ELR (cell line): ENCODE data around the gene SP100.
"Not testable (repeated sequence)": the region's sequence is repeated elsewhere in the genome, so short reads cannot be mapped to it uniquely, and the experiment has no call there.

Experiments used
- DNase-seq: peaks from one replicate; pipeline ENCODE4 v3.0.0-alpha.2; 2015; ENCODE audit warnings: low read depth

Gene SP100

DNA sequence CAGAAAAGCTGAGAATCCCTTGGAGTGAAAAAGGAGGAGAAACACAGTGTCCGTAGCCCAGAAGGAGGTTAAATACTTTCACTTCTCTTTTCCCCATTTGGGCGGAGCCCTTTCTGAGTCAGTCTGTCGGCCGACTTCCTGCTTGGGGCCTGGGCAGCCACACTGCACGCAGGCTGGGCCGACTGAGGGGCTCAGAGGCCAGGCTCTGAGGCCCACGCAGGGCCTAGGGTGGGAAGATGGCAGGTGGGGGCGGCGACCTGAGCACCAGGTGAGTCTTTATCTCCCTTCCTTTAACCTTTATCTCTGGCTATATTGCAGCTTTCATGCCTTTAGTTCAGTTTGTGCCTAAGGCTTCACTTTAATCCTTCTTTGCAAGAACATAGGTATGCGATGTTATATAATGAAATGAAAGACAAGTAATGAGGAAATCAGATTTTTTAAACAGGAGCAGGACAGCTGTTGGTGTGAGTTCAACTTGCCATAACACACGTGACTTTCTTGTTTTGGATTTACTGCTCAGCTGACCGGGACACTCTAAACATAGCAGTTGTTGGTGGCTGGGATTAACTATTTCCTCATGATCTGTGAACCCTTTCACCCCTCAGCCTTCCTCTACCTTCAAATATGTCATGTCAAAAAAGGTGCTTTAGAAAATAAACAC is at the start of gene SP100:
SP100 (plus strand) TSS at position 141 of the 661 bp plus-strand sequence; CDS start at position 237, 96 bp downstream.
- peak; percentile 93 for DNase-seq

GRCh38 chr2:230382108-230382507 is 33.9 kb upstream of the SP100 start:
- DNase-seq, result no peak

- no peak for DNase-seq
Measured at GRCh38 chr2:230383453-230383852, 32.5 kb upstream of the SP100 start.

- no peak for DNase-seq
Measured at GRCh38 chr2:230384986-230385385, 31.0 kb upstream of the SP100 start.

GRCh38 chr2:230394301-230394700 is 21.7 kb upstream of the SP100 start:
- DNase-seq, result no peak

DNA sequence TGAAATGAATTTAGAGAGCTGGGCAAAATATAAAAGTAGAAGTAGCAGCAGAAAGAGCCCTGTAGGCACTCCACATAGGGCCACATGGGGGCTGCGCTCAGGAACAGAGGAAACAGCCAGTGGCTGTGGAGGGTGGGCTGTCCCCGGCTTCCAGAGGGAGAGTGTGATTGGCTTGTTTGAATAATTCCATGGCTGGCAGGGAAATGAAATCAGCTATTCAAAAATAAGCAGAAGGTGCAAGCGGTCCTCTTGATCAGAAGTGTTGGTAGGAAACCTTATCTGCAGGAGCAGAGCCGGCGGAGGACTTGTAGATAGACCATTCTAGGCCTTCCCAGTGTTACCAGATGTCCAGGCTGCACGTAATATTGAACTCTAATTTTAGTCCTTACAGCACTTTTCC is 17.3 kb upstream of the SP100 start:
- DNase-seq, result not testable (repeated sequence)

DNA sequence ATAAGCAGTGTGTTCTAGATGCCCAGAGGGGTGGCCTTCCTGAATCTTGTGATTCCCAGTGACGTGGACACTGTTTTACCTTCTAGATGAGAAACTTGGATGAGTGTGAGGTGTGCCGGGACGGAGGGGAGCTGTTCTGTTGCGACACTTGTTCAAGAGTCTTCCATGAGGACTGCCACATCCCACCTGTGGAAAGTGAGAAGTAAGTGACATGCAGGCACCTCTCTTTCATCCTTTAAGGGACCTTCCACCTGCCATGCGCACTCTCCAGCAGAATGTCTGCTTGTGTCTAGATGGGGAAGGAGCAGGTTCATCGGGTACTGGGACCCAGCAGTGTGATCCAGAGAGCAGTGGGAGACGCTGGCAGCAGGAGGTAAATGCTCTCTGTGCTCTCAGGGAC is 16.0 kb upstream of the SP100 start:
- no peak for DNase-seq

DNA sequence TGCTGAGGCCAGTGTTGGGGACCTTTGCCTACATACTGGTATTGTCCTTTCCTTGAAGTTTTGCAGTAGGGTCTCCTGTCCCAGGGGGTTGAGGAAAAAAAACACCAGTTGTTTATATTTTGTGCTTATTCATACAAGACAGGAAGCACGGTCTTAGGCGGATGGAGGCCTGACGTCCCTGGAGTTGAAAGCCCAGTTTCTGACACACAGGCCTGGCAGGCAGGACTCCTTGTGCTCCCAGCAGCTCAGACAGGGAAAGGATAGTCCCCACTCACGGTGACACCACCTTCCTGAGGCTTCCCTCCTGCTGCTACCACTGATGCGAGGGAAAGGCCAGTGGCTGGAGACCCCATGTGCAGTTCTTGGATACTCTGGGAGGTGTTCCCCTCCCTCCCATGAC is 15.5 kb upstream of the SP100 start:
- DNase-seq, result no peak

DNA sequence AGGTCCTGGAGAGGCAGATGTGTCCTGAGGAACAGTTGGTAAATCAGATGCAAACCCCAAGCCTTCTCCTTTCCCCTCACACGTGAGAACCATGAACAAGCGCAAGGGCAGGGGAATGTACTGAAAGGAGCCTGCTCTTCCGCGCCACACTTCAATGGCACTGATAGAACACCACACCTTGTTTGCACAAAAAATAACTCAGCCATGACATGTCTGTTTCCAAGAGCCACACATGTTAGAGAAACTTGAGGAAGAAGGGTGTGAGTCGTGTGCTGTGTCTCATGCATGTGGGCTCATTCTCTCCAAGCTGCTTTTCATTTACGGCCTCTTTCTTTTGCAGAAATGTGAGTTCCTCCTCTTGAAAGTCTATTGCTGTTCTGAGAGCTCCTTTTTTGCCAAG is 15.0 kb upstream of the SP100 start:
- not testable (repeated sequence) for DNase-seq

GRCh38 chr2:230403746-230404145 is 12.3 kb upstream of the SP100 start:
- DNase-seq, result no peak

GRCh38 chr2:230405824-230406223 is 10.2 kb upstream of the SP100 start:
- no peak for DNase-seq

- DNase-seq, result peak; percentile 90
Measured at GRCh38 chr2:230408244-230408842, 7.7 kb upstream of the SP100 start.

DNA sequence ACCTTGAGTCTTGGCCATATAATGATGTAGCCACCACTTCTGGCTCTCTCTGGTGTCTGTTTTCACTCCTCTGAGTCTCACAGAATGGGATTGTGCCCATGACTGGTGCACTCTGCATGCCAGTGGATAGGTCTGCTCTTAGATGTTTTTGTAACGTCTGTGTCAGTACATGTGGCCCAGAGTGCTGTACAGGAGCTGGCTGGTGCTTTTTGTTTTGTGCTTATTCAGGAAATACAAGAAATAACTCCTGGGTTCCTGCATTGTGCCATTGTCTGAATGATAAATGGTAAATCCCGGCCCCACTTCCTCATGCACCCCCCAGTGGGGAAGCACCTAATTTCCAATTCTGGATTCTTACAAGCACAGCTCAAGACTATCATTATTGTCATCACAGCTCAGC is 6.7 kb upstream of the SP100 start:
- not testable (repeated sequence) for DNase-seq

- no peak for DNase-seq
Measured at GRCh38 chr2:230410263-230410662, 5.7 kb upstream of the SP100 start.

DNA sequence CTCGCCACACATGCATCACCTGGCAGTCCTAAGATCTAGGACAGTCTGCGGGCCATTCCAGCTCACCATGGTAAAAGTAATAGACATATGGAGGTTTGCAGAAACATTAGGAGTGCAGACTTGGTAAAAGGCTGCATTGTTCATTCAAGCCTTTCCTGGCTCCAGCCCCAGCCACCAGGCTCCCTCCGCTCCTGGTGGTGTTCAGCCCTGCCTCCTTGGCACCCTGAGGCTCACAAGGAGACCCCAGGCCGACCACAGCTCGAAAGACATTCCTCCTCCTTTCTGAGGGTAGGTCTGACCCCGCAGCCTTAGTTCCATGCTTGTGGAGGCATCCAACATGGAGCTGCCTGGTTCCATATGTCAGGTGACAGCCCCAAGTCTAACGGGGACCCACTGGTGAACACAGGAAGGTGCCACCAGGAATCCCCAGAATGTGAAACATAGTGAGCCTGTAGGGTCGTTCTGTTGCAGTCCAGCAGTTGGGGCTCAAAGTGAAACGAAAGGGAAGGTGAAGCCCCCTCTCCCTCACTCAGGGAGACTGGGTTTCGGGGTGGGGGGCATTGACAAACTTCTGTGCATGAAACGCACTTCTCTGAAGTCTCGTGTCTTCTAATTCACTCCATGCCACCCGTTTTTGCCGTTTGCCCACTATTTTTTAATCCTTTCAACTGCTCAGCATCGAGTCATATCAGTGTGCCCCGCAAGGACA is 5.0 kb upstream of the SP100 start:
- DNase-seq, result peak; percentile 28

- DNase-seq, result peak; percentile 74
Measured at GRCh38 chr2:230411570-230412370, 4.2 kb upstream of the SP100 start.

GRCh38 chr2:230412371-230412711 is 3.7 kb upstream of the SP100 start:
- DNase-seq, result no peak

GRCh38 chr2:230412846-230413245 is 3.2 kb upstream of the SP100 start:
- DNase-seq, result no peak

DNA sequence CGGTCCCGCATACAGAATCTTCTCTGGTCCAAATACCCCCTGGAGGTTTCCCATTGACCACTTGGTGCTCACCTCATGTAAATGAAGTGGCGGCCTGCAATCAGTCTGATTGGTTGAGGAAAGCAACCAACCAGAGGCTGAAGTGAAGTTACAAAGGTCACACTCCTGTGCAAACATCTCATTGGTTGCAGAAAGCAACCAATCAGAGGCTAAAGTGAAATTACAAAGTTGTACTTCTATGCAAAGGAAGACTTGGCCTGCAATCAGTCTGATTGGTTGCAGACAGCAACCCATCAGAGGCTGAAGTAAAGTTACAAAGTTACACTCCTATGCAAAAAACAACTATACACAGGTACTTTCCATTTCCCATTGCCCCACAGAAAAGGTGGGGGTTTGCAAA is 2.5 kb upstream of the SP100 start:
- no peak for DNase-seq

- no peak for DNase-seq
Measured at GRCh38 chr2:230414302-230414701, 1.7 kb upstream of the SP100 start.

DNA sequence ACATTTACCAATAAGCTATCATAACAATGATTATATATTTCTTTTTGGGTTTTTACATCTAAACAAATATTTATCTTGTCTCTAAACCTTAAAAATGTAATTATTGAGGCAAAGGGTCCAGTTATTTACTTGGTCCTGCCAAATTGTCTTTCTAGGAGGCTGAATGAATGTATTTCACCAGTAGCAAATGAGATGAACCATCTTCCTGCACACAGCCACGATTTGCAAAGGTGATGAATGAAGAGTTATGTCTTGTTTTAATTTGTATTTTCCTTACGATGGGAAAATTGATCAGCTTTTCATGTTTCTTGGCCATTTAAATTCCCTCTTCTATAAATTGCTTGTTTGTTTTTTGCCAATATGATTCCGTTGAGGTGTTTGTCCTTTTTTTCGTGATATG is 1.4 kb downstream of the SP100 start:
- no peak for DNase-seq

GRCh38 chr2:230418341-230419016 is 2.5 kb downstream of the SP100 start:
- DNase-seq, result peak; percentile 88
